HG03342 (cell line): Measurements from ENCODE around the gene JUND.

Experiments used
- ATAC-seq: cut with Tn5 transposase; IDR thresholded peaks from one replicate; pipeline ENCODE4 v1.9.1; 2021; ENCODE audit warnings: mild to moderate bottlenecking, moderate library complexity; ENCODE audit not compliant: unreplicated experiment

JUND gene

DNA sequence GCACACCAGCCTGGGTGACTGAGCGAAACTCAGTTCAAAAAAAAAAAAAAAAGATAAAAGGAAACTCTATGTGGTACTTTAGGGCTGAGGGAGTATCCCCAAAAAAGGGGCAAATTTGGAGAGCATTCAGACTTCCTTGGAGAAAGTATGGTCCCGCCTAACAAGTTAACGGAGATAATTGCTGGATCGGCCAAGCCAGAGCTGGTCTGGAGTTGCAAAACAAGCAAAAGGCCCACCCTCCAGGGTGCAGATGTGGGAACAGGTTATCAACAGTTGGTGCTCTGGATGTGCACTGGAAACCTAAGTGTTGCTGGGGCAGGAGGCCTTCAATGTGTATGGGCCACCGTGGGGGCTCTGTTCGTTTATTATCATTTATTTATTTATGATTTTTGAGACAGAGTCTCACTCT lies 10.0 kb downstream of the JUND start:
- no peak for ATAC-seq

DNA sequence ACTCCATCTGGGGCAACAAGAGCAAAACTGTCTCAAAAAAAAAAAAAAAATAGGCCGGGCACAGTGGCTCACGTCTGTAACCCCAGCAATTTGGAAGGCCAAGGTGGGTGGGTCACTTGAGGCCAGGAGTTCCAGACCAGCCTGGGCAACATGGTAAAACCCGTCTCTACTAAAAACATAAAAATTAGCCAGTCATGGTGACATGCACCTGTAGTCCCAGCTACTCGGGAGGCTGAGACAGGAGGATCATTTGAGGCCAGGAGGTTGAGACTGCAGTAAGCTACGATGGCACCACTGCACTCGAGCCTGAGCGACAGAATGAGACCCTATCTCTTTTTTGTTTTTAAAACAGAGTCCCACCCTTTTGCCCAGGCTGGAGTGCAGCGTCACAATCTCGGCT lies 11.1 kb downstream of the JUND start:
- no peak for ATAC-seq

DNA sequence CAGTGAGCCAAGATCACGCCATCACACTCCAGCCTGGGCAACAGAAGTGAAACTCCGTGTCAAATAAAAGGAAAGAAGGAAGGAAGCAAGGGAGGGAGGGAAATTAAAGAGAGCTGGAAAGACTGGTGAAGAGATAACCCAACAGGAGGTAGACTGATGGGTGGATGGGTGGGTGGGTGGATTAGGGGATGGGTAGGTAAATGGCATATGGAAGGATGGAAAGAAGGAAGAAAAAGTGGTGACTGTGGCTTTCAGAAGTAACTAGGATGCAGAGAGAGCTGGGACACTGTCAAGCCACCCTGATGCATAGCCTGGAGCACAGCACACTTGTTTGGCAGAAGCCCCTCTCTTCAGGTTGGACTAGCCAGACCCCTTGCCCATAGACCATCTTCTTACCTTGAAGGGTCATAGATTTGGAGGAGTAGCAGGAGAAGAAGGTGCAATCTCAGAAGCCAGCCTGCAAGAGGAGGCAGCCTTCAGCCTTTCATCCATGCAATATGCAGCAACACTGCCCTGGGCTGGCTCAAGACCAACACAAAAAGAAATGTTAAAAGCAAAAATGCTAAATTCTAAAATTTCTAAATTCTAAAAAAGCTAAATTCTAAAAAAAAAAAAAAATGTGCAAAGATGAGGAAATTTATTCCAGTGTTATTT lies 12.2 kb downstream of the JUND start:
- ATAC-seq: no peak

DNA sequence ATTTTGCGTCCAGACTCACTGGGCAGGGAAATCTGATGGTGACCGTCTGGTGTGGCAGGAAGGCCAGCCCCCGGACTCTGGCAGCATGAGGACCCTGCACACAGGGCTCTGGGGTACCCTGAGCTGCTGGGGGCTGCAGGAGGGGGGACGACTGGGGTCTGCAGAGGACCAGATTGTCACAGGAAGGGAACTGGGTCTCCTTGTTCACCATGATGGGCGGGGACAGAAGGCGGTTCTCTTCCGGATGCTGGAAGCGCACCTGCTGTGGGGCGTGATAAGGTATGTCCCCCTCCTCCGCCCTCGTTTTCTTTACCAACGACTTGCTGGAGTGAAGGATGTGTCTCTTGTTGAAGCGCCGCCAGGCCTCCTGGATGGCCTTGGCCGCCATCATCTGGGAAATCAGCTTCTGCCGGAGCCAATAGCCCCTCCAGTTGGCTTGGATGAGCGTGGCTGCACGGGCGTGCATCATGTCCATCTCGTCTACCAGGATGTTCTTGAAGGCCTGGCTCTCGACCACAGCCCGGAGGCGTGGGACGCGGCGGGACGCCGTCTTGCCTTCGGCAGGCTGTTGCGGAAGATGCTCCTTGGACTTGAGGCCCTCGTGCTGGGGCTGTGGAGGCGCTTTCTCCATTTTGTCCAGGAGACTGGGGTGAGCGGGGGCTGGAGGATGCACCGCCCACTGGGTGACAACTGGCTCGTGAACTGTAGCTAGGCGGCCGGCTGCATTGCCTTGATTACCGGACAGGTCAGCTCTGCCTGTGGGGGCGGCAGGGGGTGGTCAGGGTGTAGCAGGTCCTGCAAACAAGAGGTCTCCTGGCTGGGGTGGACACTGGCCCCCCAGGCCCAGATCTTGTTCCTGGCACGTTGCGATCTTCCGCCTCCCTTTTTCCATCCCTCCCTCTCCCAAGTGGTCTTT lies 14.4 kb downstream of the JUND start:
- ATAC-seq: no peak

DNA sequence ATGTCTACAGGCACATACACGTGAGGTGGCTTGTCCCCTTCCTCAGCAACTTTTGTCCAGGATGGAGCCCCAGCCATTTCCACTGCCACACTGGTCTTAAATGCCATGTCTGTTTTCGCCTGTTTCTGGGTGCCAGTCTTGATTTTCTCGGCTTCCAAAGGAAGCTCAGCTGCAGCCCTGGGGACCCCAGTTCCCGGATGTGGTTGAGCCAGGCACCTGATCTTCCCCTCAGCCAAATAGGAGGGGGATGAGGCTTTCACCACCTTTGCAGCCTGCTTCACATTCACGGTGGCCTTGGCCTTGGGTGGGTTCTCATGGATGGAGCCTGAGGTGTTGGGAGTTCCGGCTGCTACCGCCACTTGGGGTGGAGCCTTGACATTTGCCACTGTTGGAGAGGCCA lies 15.8 kb downstream of the JUND start:
- ATAC-seq: no peak

DNA sequence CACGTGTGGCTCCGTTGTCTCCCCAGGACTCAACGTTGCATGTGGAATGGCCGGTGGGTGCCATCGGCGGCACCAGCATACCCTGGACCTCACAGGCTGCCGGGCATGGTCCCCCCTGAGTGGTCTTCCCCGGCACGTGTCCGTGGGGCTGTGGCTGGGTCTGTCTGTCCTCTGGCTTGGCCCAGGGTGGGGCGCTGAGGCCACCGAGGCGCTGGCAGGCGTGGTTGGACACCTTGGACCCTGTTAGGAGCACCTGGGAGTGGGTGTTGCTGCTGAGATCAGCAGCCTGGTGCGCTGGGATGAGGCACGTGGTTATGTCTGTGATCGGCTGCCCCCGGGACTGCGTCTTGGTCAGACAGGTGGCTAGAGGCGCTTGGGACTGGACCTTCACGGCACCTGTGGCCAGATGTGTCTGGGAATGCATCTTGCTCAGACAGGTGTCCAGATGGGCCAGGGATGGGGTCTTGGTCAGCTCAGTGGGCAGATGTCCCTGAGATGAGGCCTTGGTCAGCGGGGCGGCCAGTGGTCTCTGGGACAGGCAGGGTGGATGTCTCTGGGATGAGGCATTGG lies 16.4 kb downstream of the JUND start:
- ATAC-seq: no peak

DNA sequence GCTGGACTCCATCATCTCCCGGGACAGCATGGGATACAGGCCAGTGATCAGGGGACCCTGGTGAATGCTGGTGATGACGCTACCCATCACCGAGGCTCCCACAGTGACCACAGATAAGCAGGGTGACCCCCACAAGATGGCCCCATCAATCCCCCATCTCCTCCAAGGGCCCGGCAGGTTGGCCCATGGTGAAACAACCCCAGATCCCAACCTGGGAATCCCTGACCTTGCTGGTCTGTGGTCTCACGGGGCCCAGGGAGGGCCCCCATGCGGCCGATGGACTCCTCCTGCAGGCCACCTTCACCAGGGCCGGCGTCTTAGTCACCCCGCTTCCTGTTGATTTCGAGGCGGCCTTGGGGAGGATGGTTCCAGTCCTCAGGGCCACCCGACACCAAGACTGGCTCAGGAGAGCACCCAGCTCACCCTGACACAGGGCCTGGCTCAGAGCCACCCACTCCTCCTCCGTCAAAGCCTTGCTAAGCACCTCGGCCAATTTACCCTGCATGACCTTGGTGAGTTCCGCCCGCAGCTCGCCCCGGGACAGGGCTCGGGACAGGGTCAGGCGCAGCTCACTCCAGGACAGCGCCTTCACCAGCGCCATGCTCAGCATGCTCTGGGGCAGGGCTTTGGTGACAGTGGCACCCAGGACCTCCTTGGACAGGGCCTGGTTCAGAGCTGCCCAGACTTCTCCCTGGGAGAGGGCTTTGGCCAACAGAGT lies 17.1 kb downstream of the JUND start:
- ATAC-seq: no peak

DNA sequence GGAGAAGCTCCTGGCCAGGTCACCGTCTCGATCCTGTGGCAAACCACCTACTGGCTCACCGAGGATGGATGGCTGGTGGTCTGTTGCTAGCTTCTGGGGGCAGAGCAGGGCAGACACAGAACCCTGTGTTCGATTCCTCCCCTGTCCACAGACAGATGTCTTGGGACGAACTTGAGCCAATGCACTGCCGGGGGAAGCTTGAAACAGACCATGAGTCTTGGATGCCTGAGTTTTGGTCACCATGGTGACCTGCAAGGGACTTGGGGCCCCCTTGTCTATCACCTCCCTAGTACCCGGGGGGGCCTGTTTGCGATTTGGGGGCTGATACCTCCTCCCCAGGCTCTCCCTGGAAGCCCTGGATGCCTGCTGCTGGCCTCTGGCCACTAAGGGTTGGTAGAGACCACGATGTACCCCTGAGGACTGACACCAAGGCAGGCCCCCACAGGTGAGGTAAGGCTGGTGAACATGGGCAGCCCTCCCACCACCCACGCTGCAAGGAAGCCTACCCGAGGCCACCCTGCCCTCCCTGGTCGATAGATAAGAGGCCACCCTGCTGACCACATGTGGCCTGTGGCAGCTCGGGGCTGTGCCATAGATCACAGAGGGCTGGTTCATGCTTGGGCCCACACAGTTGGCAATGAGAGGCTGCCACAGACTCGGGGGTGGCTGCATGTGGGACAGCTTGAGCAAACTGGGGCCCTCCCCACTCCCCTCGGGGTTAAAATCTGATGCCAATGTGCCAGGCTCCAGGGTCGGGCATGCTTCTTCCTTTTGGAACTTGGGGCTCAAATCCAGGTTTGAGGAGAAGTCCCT lies 17.9 kb downstream of the JUND start:
- ATAC-seq: no peak

DNA sequence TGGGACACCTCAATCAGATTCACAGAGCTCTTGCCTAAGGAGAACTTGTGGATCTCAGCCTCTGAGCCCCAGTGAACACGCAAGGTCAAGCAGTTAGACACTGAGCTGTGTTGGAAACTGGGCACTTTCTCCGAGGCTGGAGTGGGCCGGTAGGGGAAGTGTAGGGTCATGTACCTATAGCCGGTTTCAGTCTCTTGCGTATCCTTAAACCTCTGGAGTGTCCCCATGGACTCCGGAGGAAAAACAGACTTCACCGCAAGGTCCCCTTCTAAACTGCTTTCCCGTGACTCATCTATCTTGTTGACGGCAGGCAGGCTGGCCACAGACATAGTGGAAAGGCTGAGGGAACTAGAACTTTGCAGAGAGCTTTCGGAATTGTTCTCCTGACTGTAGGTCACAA lies 18.5 kb downstream of the JUND start:
- no peak for ATAC-seq

DNA sequence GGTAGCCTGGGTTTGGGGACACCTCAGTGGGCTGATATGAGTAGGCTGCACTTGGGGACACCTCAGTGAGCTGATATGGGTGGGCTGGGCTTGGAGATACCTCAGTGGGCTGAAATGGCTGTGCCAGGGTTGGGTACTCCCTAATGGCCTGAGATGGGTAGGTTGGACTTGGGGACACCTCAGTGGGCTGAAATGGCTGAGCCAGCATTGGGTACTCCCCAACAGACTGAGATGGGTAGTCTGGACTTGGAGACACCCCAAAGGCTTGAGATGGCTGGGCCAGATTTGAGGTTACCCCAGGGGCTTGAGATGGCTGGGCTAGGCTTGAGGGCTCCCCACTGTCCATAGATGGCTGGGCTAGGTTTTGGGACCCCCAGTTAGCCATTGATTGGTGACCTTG lies 19.3 kb downstream of the JUND start:
- ATAC-seq: no peak

DNA sequence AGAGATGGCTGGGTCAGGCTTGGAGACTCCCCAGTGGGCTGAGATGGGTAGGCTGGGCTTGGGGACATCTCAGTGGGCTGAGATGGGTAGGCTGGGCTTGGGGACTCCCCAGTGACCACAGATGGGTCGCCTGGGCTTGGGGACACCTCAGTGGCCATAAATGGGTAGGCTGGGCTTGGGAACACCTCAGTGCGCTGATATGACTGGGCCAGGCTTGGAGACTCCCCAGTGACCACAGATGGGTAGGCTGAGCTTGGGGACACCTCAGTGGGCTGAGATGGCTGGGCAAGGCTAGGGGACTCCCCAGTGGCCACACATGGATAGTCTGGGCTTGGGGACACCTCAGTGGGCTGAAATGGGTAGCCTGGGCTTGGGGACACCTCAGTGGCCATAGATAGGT lies 19.9 kb downstream of the JUND start:
- no peak for ATAC-seq

DNA sequence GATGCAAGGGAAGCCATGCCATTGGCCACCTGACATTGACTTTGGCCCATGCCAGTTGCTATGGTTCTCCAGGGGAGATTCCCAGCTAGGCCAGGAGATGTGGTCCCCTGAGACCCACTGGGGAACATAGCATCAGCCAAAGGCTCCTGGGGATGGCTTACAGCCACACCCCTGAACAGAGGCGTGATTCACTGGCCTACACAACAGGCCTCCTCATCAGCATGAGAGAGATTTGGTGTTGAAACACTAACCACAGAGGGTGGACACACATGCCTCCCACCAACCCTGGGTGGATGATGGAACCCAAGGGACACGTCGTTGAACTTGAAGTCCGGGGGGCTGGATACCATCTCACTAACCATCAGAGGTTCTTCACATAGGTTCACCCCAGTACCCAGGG lies 21.5 kb downstream of the JUND start:
- ATAC-seq: no peak

DNA sequence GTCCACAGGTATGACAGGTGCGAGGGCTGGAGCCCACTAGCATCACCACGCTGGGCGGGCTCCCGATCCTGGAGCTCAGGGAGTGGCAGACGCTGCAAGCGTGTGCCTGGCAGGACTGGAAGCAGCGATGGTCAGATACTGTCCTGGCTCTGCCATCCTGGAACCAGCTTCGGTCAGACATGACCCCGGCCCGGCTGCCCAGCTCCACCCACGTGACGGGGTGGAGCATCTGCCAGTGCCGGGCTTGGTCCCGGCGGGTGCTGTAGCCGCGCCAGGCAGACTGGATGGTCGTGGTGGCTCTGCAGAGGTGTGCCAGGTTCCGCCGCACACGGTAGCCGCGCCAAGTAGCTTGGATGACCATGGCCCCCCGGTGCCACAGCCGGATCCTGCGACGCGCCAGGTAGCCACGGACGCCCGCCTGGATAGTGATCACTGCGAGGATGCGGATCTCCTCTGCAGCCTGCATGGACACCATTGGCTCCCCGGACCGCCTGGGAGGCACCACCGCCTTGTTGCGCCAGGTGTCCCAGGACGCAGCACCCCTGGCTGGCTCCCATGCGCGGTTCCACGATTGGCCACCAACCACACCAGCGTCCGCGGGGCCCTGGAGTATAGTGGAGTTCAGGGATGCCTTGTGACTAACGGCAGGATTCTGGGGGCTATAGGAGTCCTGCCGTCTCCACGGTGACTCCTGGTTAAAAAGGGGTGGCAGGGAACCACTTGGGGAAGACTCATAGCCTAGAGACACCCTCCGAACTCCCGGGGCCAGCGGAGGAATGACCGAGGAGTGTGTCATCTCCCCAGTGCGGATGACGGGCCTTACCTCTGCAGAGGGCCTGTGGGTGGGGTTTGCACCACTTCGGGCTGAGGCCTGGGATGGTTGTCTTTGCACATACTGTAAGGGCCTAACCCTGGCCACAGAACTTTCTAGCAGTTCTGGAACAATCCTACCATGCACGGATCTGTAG lies 23.6 kb downstream of the JUND start:
- no peak for ATAC-seq

DNA sequence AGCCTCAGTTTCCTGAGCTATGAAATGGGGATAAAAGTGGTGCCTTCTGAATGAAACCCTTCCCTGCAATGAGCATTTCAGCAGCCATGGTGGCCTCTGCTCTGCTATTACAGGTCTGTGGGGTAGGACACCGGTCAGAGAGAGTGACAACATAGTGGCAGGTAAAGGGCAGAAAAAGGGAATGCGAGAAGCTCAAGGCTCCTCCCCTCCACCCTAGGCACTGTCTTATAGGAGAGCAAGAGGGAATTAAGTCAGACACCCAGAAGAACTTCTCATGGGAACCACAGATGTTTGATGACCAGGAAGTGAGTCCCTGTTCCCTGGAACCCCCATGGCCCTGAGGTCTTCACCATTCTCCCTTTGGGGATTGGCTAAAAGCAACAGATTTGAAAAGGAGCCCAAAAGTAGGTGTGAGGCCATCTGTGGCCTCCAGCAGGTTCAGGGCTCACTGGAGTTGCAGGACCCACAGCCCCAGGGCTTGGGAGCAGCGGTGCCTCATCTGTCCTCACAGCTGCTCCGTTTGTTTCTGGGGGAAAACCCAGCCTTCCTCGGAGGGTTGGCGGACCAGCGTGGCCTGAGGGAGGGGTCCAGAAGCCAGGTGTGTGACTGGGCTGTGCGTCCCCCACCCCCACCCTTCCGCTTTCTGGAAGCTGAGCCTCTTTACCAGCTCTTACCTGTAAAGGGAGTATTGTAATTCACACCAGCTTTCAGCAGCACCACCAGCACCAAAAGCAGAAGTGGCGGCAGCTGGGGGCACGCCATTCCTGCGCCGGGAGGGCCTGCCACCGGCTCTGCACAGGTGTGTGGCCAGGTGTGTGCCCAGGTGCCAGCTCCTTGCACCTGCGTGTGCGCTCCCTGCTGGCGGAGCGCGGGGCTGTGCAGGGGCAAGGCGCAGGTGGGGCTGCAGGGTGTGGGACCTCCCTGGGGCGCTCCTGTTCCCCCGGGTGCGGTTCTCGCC lies 26.6 kb downstream of the JUND start:
- no peak for ATAC-seq

DNA sequence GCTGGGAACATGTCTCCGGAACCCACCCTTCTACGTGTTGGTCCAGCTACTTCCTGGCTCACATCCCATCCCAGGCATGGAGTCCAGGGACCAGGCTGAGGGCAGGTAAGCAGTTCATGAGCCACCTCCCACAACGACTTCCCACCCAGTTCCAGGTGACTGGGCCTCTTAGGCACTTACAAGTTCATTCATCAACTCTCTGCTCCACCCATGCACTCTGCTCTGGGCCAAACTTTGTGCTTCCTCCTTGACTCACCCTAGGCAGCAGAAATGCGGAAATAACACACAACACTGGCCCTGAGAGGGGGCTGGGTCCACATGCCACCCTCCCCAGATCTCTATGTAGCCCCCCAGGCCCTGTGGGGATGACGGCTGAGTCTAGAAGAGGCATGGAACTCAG lies 27.7 kb downstream of the JUND start:
- ATAC-seq: no peak

DNA sequence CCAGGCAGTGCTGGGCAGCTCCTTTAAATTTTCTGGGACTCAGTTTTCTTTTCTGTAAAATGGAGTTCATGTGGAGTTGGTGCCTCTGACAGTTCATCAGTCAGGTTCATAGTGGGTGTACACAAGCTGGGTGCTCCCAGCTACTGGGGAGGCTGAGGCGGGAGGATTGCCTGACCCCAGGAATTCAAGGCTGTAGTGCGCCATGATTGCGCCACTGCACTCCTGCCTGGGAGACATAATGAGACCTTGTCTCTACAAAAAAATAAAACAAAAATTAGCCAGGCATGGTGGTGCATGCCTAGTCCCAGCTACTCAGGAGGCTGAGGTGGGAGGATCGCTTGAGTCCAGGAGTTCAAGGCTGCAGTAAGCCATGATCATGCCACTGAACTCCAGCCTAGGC lies 28.3 kb downstream of the JUND start:
- no peak for ATAC-seq

DNA sequence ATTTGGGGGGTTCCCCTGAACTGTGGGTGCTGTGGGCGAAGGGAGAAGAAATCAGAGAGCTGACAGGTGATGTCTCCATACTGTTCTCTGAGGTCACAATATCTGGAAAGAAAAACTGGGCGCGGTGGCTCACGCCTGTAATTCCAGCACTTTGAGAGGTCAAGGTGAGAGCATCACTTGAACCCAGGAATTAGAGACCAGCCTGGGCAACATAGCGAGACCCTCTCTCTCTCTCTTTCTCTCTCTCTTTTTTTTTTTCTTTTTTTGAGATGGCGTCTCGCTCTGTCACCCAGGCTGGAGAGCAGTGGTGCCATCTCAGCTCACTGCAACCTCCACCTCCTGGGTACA lies 29.1 kb downstream of the JUND start:
- ATAC-seq: no peak

DNA sequence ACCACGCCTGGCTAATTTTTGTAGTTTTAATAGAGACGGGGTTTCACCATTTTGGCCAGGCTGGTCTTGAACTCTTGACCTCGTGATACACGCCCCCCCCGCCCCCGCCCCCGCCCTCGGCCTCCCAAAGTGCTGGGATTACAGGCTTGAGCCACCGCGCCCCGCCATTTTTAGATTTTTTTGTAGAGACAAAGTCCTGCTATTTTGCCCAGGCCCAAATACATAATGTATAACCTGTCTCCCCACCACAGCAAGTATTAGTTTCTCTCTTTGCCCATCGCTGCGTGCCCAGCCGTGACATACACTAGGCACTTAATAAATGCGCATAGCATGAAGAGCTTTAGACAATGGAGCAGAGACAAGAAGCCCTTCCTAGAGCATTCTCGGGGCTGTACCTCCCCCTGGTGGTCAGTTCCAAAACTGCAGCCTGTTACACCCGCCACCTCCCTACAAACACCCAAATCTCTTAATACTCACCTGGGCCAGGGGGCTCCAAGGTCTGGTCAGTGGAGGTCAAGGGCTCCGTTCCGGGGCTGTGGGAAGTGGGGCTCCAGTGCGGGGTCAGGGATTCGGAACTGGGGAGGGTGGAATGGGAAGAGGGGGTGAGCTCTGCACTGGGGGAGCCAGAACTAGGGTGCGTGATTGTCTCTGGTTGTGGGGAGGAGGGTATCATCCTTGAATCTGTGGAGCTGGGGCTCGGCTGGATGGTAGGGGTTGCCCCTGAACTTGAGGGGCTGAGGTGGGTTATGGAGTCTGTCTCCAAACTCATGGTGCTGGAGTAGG lies 29.6 kb downstream of the JUND start:
- ATAC-seq: no peak
